Measurements from ENCODE around the gene CBX8.

CBX8 gene

GRCh38 chr17:79826841-79827578 lies 30.1 kb upstream of the CBX8 start:
- ChIA-PET POLR2A (no interaction called here), CTCF (interaction anchor here (1.0 to 2.2 kb wide), 2 partner anchors 8 to 16 kb away, joined by 3 to 6 read pairs; no protein-coding TSS in a partner anchor)
- no peak for TF ChIP-seq CTCF (IDR thresholded peaks at IDR 0.05; ENCODE audit: control extremely low read depth, extremely low read depth, low read depth, missing control alignments)
- DNase-seq (ENCODE audit: extremely low spot score) = no peak

- no peak for TF ChIP-seq CTCF (IDR thresholded peaks at IDR 0.05; ENCODE audit: control extremely low read depth, extremely low read depth, low read depth, missing control alignments)
- ChIA-PET POLR2A (no interaction called here), CTCF (interaction anchor here (0.7 to 1.0 kb wide), 2 partner anchors 9 to 14 kb away, joined by 3 read pairs; no protein-coding TSS in a partner anchor)
- no peak for DNase-seq (ENCODE audit: extremely low spot score)
Observed at GRCh38 chr17:79826204-79826680, 29.4 kb upstream of the CBX8 start.

- TF ChIP-seq CTCF (IDR thresholded peaks at IDR 0.05; ENCODE audit: control extremely low read depth, extremely low read depth, low read depth, missing control alignments) = no peak
- POLR2A ChIA-PET = interaction anchor here (1.1 kb wide), 1 partner anchor 16 kb away, joined by 3 read pairs; no protein-coding TSS in a partner anchor
- DNase-seq (ENCODE audit: extremely low spot score) = no peak
- CTCF ChIA-PET = interaction anchor here (0.8 to 1.9 kb wide), 2 partner anchors 10 to 13 kb away, joined by 3 to 8 read pairs; no protein-coding TSS in a partner anchor
Observed at GRCh38 chr17:79825580-79825921, 28.7 kb upstream of the CBX8 start.

- ChIA-PET POLR2A (interaction anchor here (1.1 kb wide), 1 partner anchor 16 kb away, joined by 3 read pairs; no protein-coding TSS in a partner anchor), CTCF (interaction anchor here (0.8 to 1.9 kb wide), 3 partner anchors 10 to 14 kb away, joined by 3 to 8 read pairs (median 4); no protein-coding TSS in a partner anchor)
- DNase-seq (ENCODE audit: extremely low spot score) = no peak
- no peak for TF ChIP-seq CTCF (IDR thresholded peaks at IDR 0.05; ENCODE audit: control extremely low read depth, extremely low read depth, low read depth, missing control alignments)
Observed at GRCh38 chr17:79824893-79825579, 28.2 kb upstream of the CBX8 start.

GRCh38 chr17:79824234-79824633 lies 27.4 kb upstream of the CBX8 start:
- ChIA-PET POLR2A (interaction anchor here (0.7 kb wide), 1 partner anchor 1517 kb away, joined by 4 read pairs; no protein-coding TSS in a partner anchor), CTCF (interaction anchor here (1.4 to 1.9 kb wide), 2 partner anchors 11 to 14 kb away, joined by 4 to 8 read pairs; no protein-coding TSS in a partner anchor)
- DNase-seq (ENCODE audit: extremely low spot score) = no peak
- TF ChIP-seq CTCF (IDR thresholded peaks at IDR 0.05; ENCODE audit: control extremely low read depth, extremely low read depth, low read depth, missing control alignments) = no peak

GRCh38 chr17:79822583-79823124 lies 25.8 kb upstream of the CBX8 start:
- TF ChIP-seq CTCF (IDR thresholded peaks at IDR 0.05; ENCODE audit: control extremely low read depth, extremely low read depth, low read depth, missing control alignments) = no peak
- POLR2A ChIA-PET = no interaction called here
- DNase-seq (ENCODE audit: extremely low spot score) = no peak
- CTCF ChIA-PET = interaction anchor here (1.0 to 7.1 kb wide), 5 partner anchors 11 to 77 kb away, joined by 3 to 48 read pairs (median 4); no protein-coding TSS in a partner anchor

Data from GM10248 (cell line).